Hepatocyte (in vitro differentiated cells): Measurements from ENCODE around the gene KRTAP12-2.

Source experiments
- CTCF ChIP-seq: fragments of 200-600 bp; sonication (generic); IDR thresholded peaks from 2 replicates; pipeline ENCODE4 v1.5.1; 2016; ENCODE audit warnings: antibody characterized with exemption, mild to moderate bottlenecking; ENCODE audit not compliant: poor library complexity
- EZH2 ChIP-seq: fragments of 200-600 bp; sonication (generic); IDR thresholded peaks from 2 replicates; pipeline ENCODE4 v1.6.1; 2016; ENCODE audit warnings: antibody characterized with exemption, mild to moderate bottlenecking, borderline replicate concordance

GRCh38 chr21:44677881-44678280 lies 11.2 kb upstream of the KRTAP12-2 start:
- TF ChIP-seq CTCF (no peak), EZH2 (no peak)
